HCT116 (cell line): Measurements from ENCODE around the gene AFAP1L2. TPM values are rescaled to one million over a fixed set of nuclear protein-coding genes. Genes with fewer than 3 reads are reported as not detected.

Experiments
- ATAC-seq: fragments of 200-7000 bp; cut with Tn5 transposase; 2 replicates; pipeline ENCODE4 v1.9.1; 2020; ENCODE audit warnings: mild to moderate bottlenecking, moderate library complexity
- BruUV-seq: library from RNA; stranded (reverse); fragments of 400-500 nt; replicated peaks from 2 replicates; lab custom pipeline; 2021; lab: Mats Ljungman, UMichigan
- CTCF ChIA-PET: fragments of 300-600 bp; sonication (Branson Sonifier 250); formaldehyde crosslinking; loops from one replicate; lab custom pipeline; 2021; ENCODE audit warnings: antibody characterized with exemption; lab: Charles Lee
- POLR2A ChIA-PET: fragments of 300-600, 350-600 bp; sonication (Branson Sonifier 250); formaldehyde crosslinking; loops from one replicate; lab custom pipeline; 2021; ENCODE audit warnings: antibody characterized with exemption; lab: Charles Lee
- RAD21 ChIA-PET, 2 experiments: fragments of 300-600 bp; sonication (Branson Sonifier 250); formaldehyde crosslinking; loops; one replicate each; lab custom pipeline; 2023; ENCODE audit warnings: low total read pairs in 2 of 2; ENCODE audit not compliant: uncharacterized antibody in 2 of 2, unreplicated experiment in 2 of 2, low non-redundant PET in 1 of 2; lab: Charles Lee
- DNase-seq: peaks from one replicate; pipeline ENCODE4 v3.0.0-alpha.2; 2010; ENCODE audit warnings: low read depth, low spot score
- H2AFZ ChIP-seq: fragments of 200-600 bp; shearing (Covaris generic), sonication (generic); 2 replicates; pipeline ENCODE4 v1.6.1; 2017; ENCODE audit warnings: low read depth, mixed run types, mixed read lengths, antibody characterized with exemption, low read length; ENCODE audit not compliant: poor library complexity, severe bottlenecking
- H3K27ac ChIP-seq: 2 replicates; pipeline ENCODE4 v1.5.1; 2012; ENCODE audit warnings: low read depth, low read length
- H3K27me3 ChIP-seq: fragments of 200-600 bp; sonication (generic); 2 replicates; pipeline ENCODE4 v1.6.1; 2016; ENCODE audit warnings: mixed run types, low read length, mixed read lengths; ENCODE audit not compliant: insufficient read depth
- H3K36me3 ChIP-seq, 2 experiments: fragments of 200-500 bp in 1 of 2; fragments of 200-600 bp in 1 of 2; sonication (Bioruptor generic) in 1 of 2; sonication (generic) in 1 of 2; 2 replicates each; pipeline versions ENCODE4 v1.5.1 to v1.6.1; 2014 to 2016; ENCODE audit warnings: low read length in 2 of 2, inconsistent platforms in 1 of 2, mixed read lengths in 1 of 2, mixed run types in 1 of 2; ENCODE audit not compliant: insufficient read depth in 2 of 2, control insufficient read depth in 1 of 2
- H3K4me1 ChIP-seq, 2 experiments: fragments of 200-600 bp in 1 of 2; sonication (generic) in 1 of 2; 2 replicates each; pipeline versions ENCODE4 v1.5.1 to v1.6.1; 2012 to 2017; ENCODE audit warnings: low read length in 2 of 2, inconsistent platforms in 1 of 2, mild to moderate bottlenecking in 1 of 2, mixed read lengths in 1 of 2, mixed run types in 1 of 2, moderate library complexity in 1 of 2; ENCODE audit not compliant: insufficient read depth in 2 of 2, control insufficient read depth in 1 of 2
- H3K4me2 ChIP-seq: fragments of 200-600 bp; sonication (generic); 2 replicates; pipeline ENCODE4 v1.6.1; 2017; ENCODE audit warnings: mixed run types, low read length, mixed read lengths
- H3K4me3 ChIP-seq, 2 experiments: fragments of 200-600 bp in 1 of 2; sonication (generic) in 1 of 2; replicated peaks in 1 of 2; 2 replicates each; pipeline ENCODE4 v1.5.1; 2011 to 2016; ENCODE audit warnings: low read length in 2 of 2, control low read depth in 1 of 2, low read depth in 1 of 2, mild to moderate bottlenecking in 1 of 2, mixed read lengths in 1 of 2, mixed run types in 1 of 2
- H3K79me2 ChIP-seq: fragments of 200-600 bp; sonication (generic); 2 replicates; pipeline ENCODE4 v1.6.1; 2017; ENCODE audit warnings: mild to moderate bottlenecking, mixed run types, low read length, moderate library complexity, mixed read lengths; ENCODE audit not compliant: insufficient read depth
- H3K9ac ChIP-seq: fragments of 200-600 bp; sonication (generic); 2 replicates; pipeline ENCODE4 v1.6.1; 2016; ENCODE audit warnings: low read length, mixed read lengths
- H3K9me2 ChIP-seq: fragments of 200-600 bp; sonication (generic), shearing (Covaris generic); 2 replicates; pipeline ENCODE4 v1.6.1; 2017; ENCODE audit warnings: mixed run types, mild to moderate bottlenecking, moderate library complexity; ENCODE audit not compliant: insufficient read depth
- H3K9me3 ChIP-seq, 2 experiments: fragments of 200-500 bp in 1 of 2; fragments of 200-600 bp in 1 of 2; sonication (Bioruptor generic) in 1 of 2; sonication (generic) in 1 of 2; 2 replicates each; pipeline ENCODE4 v1.6.1; 2014 to 2017; ENCODE audit warnings: low read length in 2 of 2, mixed read lengths in 2 of 2, inconsistent platforms in 1 of 2, low read depth in 1 of 2, mild to moderate bottlenecking in 1 of 2, mixed run types in 1 of 2, moderate library complexity in 1 of 2; ENCODE audit not compliant: control insufficient read depth in 1 of 2, insufficient read depth in 1 of 2
- H4K20me1 ChIP-seq: fragments of 200-600 bp; sonication (generic), shearing (Covaris generic); 2 replicates; pipeline ENCODE4 v1.6.1; 2017; ENCODE audit warnings: mixed run types, mild to moderate bottlenecking, moderate library complexity; ENCODE audit not compliant: insufficient read depth
- CBX3 ChIP-seq: IDR thresholded peaks from 2 replicates; pipeline ENCODE4 v1.6.1; 2012; ENCODE audit warnings: low read depth
- CTCF ChIP-seq, 3 experiments: fragments of 200-600 bp in 1 of 3; sonication (generic) in 1 of 3; IDR thresholded peaks in 2 of 3; conservative IDR thresholded peaks in 1 of 3; 2 replicates each; pipeline ENCODE4 v1.5.1; 2012 to 2017; ENCODE audit warnings: low read depth in 2 of 3, low read length in 2 of 3, antibody characterized with exemption in 1 of 3, borderline replicate concordance in 1 of 3, control low read depth in 1 of 3, mild to moderate bottlenecking in 1 of 3, mixed read lengths in 1 of 3, mixed run types in 1 of 3, moderate library complexity in 1 of 3; ENCODE audit not compliant: insufficient read depth in 1 of 3
- POLR2AphosphoS5 ChIP-seq: IDR thresholded peaks from 2 replicates; pipeline ENCODE4 v1.6.1; 2011; ENCODE audit warnings: mild to moderate bottlenecking, low read depth, low read length, moderate library complexity
- RAD21 ChIP-seq: IDR thresholded peaks from 2 replicates; pipeline ENCODE4 v1.6.1; 2012; ENCODE audit warnings: low read depth, mild to moderate bottlenecking
- ZBTB33 ChIP-seq: IDR thresholded peaks from 2 replicates; pipeline ENCODE4 v1.6.1; 2011; ENCODE audit warnings: mild to moderate bottlenecking, low read length, moderate library complexity; ENCODE audit not compliant: insufficient replicate concordance; ENCODE audit errors: extremely low read depth
- ZNF274 ChIP-seq: fragments of 200-500 bp; sonication (Bioruptor generic); IDR thresholded peaks from 2 replicates; pipeline ENCODE4 v1.6.1; 2014; ENCODE audit warnings: mild to moderate bottlenecking, low read depth, low read length, inconsistent platforms
- intact Hi-C: fragments of 100-400 bp; cut with micrococcal nuclease; formaldehyde crosslinking; loops from 2 replicates; pipeline ENCODE4 v1.10.0; 2022
- total RNA-seq: library from RNA; stranded (reverse); gene quantifications from one replicate; pipeline ENCODE4 v1.2.1, GENCODE V29; 2021; ENCODE audit not compliant: unreplicated experiment

Gene AFAP1L2
- total RNA-seq, 1 experiment from 2014 or later: 0.93 TPM

GRCh38 chr10:114279289-114279688 is 125.0 kb downstream of the AFAP1L2 start:
- ATAC-seq (no peak), DNase-seq (no peak)
- Histone ChIP-seq H3K4me2 (no peak overlapping the region), H4K20me1 (no peaks in the 10 kb centered on the region), H3K9ac (no peak overlapping the region), H3K36me3 (no peaks in the 10 kb centered on the region), H3K9me2 (no peaks in the 10 kb centered on the region), H3K4me3 (no peak overlapping the region), H3K27ac (no peak overlapping the region), H3K9me3 (no peaks in the 10 kb centered on the region), H3K79me2 (no peaks in the 10 kb centered on the region), H3K4me1 (no peaks in the 10 kb centered on the region), H2AFZ (no peak overlapping the region), H3K27me3 (peaks cover 7% of the 10 kb centered on the region; the same call in 1 of the 2 replicates)
- ChIA-PET RAD21 (no interaction called here), POLR2A (no interaction called here), CTCF (no interaction called here)
- TF ChIP-seq CTCF (IDR thresholded peaks at IDR 0.05 in 2 of 3, conservative IDR thresholded peaks at IDR 0.05 in 1 of 3; ENCODE audit: borderline replicate concordance in 1 of 3, insufficient read depth in 1 of 3, low read depth in 2 of 3, low read length in 2 of 3): no peak
- no peak for TF ChIP-seq ZNF274
- TF ChIP-seq POLR2AphosphoS5: no peak
- TF ChIP-seq RAD21: no peak
- TF ChIP-seq CBX3: no peak
- no peak for TF ChIP-seq ZBTB33
- BruUV-seq: no TSS peak
- intact Hi-C loops: no loop called here
